HG03280 (cell line): Measurements from ENCODE around the gene CRELD2.

ENCODE experiments used
- ATAC-seq: cut with Tn5 transposase; IDR thresholded peaks from one replicate; pipeline ENCODE4 v1.9.1; 2021; ENCODE audit warnings: mild to moderate bottlenecking, moderate library complexity; ENCODE audit not compliant: unreplicated experiment

Gene CRELD2

DNA sequence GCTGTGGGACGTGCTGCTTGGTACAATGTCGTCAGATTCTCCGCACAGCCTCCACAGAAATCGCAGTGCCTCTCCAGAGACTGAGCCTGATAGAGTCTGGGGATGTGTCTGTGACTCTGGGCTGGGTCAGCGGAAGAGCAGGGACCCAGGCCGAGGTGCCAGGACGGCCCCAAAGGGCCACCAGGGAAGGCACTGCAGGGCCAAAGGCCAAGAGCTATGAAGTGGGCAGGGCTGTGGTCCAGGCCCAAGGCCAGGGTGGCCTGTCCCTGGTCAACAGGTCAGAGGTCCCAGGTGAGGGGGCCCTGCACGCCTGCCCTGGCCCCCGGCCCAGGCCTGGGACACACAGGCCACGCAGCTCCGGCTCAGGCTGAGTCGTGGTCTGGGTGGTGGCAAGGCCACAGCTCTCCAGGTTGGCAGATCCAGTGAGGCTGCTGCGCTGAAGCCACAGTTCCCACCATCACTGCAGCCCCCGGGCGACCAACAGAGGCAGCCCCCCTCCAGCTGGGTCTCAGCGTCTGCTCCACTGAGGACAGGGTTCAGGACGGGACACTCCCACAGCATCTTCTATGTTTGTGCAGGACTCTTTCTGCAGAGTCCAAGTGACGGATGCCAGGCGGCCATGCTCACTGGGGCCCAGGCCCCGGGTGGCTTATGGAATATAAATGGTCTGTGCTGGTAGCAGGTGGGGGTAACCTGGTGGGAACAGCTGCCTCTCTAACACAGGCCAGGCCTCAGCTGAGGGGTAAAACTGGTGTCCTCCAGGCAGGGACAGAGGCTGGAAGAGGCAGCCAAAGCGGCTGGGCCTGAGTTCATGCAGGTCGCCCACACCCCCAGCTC, 37.4 kb downstream of the CRELD2 start:
- ATAC-seq: no peak

DNA sequence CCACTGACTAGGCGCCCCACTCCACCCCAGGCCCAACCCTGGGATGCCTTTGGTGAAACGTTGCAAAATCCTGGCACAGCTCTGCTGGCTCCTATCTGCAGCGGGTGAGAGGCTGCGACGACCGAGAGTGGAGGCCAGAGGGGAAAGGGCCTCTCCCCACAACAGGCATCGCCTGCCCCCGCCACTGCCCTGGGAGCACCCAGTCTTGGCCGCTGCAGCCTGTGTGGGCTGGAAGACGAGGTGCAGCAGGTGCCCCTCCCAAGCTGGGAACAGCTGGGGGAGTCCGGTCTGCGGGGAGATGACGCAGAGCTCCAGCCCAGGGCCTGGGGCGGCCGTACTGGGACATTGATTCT, 38.0 kb downstream of the CRELD2 start:
- ATAC-seq: no peak

DNA sequence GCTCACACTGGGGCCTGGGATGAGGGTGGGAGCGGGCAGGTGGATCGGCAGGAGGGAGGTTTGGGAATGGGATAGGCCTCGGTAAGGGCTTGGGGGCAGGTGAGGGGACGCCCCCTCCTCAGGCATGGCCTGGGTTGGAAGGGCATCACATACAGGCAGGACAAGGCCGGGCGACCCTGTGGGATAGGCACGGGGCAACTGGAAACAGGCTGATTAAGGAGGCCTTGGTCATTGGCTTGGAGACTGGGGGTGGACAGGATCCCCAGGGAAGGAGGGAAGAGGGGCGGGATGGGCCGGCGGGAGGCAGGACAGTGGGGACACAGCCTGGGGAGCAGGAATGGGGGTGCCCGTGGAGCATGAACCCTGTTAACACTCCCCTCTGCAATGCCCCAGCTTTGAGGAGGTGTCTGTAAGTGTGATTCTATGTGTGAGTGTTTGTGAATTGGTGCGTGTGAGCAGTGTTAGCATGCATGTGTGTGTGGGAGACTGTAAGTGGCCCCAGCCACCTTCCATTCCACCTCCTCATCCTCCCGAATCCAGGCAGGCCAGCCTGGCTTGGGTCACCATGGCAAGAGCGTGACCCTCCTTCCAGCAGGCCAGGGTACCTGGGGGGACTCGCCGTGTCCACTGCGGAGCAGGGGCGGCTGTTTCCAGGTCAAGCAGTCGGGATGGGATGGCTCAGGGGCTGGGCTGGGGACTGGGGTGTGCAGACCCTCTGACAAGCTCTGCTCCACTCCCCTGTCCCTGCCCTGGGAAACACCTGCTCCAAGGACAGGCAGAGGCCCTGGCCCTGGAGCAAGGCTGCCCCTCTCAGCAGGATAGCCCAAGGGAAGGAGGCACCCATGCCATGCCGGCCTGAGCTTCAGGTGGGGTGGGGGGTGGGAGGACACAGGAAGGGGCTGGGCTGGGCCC, 38.7 kb downstream of the CRELD2 start:
- no peak for ATAC-seq

DNA sequence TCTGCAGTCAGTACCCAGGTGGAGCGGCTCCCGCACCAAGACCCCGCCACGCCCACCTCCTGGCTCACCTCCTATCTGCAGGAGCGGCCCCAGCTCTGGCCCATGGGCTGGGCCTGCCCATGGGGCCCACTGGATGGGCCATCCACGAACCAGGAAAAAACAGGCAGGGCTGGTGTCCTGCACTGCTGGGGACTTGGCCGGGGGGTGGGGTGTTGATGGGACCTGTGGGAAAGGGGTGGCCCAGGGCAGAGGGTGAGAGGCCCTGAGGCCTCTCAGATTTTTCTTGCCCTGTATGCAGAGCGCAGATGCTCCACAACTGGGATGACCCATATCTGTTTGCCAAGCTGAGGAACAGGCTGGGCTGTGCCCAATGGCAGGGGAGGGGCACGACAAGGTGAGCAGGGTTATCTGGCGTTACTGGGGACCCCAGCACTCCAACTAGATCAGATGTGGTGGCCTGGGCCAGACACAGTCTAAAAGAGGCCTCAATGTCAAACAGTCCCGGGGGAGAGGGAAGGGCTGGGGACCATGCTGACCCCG, 39.5 kb downstream of the CRELD2 start:
- no peak for ATAC-seq

DNA sequence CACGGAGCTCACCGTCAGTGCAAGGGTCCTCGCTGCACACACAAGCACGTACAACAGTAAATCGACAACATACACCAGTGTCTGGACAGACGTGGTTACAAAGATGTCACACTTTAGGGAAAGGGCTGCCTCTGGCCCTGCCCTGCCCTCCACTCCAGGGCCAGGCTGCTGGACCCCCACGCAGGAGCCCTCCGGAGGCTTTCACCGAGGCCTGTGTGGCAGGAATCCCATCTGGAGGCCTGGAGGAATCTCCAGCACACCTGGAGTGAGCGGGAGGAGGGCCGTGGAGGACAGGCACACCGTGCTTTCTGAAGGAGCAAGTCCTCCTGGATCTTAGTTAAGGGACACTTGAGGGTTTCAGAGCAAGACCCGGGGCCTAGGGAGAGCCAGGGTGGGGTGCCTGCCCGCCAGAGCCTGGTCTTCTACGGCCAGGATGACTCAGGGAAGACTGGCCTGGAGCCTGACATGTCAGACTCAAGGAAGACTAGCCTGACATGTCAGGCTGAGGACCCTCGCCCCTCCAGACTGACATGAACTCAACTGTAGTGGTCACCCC, 40.0 kb downstream of the CRELD2 start:
- ATAC-seq: no peak

DNA sequence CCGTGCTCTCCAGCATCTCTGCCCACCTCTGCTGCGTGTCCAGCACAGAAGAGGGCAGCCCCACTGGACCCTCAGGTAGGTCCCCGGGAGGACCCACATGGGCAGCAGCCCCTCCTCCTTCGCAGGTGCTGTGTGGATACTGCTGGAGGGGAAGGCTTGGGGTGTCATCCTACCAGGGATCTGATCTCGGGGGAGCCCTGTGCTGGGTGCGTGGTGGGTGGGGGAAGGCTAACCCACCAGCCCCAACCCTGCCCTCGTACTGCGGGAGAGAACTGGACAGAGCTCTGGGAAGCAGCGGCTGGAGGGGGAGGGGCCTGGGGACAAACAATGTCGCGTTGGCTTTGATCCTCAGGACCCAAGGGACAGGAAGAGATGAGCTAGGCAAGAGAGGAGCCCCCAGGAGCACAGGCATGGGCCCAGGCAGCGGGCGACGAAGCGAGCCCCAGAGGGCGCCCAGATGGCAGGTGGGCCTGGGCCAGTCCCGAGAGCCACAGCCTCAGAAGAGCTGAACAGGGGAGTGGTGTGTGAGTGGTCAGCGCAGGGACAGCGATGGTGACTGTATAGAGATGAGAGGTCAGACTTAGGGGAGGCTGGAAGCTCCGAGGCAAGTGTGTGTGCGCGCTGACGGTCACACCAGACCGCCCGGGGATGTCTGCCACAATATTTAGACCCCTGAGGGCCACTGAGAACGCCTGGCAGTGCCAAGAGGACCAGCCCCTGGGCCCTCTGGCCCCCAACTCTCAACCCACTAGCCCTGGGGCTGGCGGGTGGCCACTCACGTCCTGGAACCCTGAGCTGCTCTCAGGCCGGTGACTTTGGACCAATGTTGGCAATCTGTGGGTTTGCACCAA, 40.7 kb downstream of the CRELD2 start:
- ATAC-seq: no peak

DNA sequence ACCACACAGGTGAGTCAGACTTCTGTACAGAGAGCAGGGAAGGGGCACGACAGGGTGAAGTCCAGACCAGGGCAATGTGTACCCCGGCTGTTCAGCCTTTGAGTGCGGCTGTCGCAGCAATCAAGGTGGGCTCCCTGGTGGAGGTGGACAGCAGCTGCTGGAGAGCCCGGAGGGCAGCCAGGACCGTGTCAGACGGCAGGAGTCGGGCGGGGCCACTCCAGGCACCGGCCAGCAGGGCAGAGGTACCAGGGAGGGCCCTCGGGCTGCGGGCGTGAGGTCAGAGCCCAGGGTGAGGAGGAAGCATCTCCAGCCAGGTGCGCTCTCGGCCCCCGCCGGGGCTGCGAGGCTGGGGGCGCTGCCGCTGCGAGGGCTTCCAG, 41.3 kb downstream of the CRELD2 start:
- peak; percentile 13 for ATAC-seq

DNA sequence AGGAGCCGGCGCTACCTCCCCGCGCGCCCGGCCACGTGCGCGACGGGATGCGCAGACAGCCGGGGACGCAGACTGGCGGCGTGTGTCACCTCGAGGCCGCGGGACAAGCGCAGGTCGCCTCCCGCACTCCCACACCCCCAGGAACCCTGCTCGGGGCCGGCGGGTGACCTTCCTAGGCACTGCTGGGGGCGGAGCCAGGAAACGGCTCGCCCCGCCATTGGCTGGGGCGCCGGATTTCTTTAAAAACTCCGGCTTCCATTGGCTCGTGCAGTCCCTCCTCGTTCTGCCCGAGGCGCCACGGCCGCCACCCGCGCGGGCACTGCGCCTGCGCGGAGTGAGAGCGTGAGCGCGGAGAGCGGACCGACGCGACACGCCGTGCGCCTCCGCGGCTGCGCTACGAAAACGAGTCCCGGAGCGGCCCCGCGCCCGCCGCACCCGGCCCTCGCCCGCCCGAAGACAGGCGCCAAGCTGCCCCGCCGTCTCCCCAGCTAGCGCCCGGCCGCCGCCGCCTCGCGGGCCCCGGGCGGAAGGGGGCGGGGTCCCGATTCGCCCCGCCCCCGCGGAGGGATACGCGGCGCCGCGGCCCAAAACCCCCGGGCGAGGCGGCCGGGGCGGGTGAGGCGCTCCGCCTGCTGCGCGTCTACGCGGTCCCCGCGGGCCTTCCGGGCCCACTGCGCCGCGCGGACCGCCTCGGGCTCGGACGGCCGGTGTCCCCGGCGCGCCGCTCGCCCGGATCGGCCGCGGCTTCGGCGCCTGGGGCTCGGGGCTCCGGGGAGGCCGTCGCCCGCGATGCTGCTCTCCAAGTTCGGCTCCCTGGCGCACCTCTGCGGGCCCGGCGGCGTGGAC, 41.9 kb downstream of the CRELD2 start, which contains the start of gene PIM3:
PIM3 (plus strand) TSS at position 614 of the 846 bp plus-strand sequence; CDS start at position 790, 176 bp downstream.
- peak; percentile 68 for ATAC-seq

DNA sequence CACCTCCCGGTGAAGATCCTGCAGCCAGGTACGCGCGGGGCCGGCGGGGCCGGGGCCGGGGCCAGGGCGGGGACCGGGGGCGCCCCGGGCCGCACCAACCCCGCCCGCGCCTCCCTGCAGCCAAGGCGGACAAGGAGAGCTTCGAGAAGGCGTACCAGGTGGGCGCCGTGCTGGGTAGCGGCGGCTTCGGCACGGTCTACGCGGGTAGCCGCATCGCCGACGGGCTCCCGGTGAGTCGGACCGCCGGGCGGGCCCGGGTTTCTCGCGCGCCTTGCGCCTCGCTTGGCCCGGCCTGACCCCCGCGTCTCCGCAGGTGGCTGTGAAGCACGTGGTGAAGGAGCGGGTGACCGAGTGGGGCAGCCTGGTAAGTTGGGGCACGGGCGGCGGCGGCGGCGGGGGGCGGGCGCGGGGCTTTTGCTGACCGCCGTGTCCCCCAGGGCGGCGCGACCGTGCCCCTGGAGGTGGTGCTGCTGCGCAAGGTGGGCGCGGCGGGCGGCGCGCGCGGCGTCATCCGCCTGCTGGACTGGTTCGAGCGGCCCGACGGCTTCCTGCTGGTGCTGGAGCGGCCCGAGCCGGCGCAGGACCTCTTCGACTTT, 42.7 kb downstream of the CRELD2 start:
- no peak for ATAC-seq

DNA sequence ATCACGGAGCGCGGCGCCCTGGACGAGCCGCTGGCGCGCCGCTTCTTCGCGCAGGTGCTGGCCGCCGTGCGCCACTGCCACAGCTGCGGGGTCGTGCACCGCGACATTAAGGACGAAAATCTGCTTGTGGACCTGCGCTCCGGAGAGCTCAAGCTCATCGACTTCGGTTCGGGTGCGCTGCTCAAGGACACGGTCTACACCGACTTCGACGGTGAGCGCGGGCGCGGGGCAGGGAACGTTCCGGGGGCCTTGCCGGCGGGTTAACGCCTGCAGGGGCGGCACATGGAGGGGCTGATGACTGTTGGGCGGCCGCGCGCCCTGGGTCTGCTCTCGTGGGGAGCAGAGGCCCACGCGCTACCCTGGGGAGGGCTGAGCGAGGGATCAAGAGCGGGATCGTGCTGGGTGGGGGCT, 43.2 kb downstream of the CRELD2 start:
- no peak for ATAC-seq

DNA sequence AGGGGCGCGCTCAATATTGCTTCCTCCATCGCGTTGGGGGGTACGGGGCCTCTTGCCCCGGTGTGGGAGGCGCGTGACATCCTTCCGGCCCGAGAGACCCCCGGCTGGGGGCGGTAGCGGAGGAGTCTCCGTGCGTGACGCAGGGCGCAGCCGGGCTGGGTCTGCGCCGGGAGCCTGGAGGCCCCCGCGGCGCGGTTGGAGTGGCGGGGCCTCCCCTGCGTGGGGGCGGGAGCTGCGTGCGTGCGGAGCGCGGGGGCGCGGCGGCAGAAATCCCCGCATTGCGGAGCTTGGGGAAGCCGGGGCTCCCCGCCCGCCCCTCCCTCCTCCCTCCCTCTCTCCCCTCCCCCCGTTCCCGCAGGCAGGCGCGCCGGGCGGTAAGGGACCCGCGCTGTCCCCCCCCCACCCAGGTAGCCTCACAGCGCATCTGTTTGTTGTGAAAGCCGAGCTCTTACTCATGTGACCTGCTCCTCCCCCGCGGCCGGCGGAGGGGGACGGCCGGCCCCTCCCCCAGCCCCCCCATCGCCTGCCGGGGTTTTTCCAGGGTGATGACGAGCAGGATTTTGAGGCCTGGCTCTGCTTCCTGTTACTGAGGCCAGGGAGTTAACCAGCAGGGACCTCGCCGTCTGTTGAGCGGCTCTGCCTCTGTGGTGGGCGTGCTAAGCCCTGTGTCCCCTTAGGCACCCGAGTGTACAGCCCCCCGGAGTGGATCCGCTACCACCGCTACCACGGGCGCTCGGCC, 43.7 kb downstream of the CRELD2 start:
- no peak for ATAC-seq

DNA sequence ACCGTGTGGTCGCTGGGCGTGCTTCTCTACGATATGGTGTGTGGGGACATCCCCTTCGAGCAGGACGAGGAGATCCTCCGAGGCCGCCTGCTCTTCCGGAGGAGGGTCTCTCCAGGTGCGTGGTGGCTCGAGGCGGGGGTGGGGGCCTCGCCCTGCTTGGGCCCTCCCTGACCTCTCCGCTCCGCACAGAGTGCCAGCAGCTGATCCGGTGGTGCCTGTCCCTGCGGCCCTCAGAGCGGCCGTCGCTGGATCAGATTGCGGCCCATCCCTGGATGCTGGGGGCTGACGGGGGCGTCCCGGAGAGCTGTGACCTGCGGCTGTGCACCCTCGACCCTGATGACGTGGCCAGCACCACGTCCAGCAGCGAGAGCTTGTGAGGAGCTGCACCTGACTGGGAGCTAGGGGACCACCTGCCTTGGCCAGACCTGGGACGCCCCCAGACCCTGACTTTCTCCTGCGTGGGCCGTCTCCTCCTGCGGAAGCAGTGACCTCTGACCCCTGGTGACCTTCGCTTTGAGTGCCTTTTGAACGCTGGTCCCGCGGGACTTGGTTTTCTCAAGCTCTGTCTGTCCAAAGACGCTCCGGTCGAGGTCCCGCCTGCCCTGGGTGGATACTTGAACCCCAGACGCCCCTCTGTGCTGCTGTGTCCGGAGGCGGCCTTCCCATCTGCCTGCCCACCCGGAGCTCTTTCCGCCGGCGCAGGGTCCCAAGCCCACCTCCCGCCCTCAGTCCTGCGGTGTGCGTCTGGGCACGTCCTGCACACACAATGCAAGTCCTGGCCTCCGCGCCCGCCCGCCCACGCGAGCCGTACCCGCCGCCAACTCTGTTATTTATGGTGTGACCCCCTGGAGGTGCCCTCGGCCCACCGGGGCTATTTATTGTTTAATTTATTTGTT, 44.6 kb downstream of the CRELD2 start:
- ATAC-seq: no peak

DNA sequence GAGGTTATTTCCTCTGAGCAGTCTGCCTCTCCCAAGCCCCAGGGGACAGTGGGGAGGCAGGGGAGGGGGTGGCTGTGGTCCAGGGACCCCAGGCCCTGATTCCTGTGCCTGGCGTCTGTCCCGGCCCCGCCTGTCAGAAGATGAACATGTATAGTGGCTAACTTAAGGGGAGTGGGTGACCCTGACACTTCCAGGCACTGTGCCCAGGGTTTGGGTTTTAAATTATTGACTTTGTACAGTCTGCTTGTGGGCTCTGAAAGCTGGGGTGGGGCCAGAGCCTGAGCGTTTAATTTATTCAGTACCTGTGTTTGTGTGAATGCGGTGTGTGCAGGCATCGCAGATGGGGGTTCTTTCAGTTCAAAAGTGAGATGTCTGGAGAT, 45.2 kb downstream of the CRELD2 start:
- no peak for ATAC-seq

DNA sequence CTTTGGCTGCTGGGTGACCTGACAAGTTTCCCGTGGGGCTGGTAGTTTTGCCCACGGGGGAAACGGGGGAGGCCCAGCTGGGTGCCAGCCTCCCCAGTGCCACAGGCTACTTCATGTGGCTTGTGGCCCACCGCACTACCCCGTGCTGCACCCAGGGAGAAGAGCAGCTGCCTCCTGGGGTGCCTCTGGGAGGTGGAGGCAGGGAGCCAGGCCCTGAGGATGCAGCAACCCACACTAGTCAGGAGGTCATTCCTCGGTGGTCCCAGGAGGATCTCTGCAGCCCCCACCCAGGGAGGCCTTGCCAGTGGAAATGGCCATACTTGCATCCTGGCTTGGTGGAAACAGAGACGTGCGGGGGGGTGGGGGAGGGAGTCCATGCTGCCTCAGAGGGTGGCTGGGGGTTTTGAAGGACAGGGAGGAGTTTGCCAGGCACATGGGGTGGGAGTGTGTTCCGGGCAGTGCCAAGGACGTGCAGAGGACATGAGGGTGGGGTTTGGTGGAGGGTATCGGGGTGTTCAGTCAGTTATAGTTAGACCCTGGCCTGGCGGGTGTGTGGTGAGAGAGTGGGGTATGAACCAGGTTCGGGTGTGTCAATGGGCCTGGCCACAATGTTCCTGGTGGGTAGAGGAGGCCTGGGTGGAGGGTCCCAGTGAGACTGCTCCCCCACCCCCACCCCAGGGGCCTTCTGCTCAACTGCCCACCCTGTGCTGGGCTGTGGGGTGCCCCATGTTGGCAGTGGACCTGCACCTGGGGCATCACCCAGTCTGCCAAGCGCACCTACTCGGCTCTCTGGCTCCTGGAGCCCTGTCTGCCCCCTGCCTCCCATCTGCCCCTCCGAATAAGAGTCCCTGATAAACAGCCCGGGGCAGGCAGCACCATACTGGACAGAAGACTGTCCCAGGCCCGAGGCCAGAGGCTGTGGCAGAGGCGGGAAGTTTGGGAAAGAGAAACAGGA, 46.0 kb downstream of the CRELD2 start:
- no peak for ATAC-seq

DNA sequence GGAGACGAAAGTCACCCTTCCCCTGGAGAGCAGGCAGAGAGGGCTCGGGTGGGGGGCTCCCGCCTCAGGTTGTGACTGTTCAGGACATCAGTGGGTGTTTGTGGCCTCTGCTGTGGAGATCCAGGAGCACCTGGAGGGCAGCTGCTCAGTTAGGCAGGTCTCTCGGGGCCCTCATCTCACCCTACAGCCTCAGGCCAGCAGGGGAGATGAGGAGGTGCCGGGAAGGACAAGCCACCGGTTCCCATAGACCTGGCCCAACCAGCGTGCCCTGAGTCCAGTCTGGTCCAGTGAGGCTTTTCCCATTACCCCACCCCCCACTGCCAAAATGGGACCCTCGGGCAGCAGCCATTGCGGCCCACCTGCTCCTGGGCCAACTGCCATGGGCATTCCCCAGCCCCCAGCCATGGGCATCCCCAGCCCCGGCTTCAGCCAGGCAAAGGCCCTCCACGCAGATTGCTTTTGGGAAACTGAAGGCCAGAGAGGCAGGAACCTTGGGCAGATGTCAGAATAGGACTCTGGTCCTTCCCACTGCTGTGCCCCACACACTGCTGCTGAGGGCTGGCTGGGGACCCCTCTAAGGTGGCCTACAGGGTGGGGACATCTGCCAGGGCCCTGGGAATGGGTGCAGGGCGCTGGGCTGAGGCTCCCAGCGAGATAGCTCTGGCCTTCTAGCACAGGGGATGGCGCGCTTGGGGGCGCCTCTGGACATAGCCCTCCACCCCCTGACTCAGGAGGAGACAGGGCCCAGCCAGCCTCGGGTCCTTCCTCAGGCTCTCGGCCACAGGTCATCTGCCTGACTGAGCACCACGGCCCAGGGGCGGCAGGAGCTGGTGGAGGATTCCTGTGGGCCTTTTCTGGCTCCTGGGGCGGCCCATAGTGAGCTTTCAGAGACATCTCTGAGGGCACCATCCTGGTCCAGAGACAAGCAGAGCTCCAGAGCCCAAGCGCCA, 46.9 kb downstream of the CRELD2 start:
- no peak for ATAC-seq
